PFSK-1 (cell line): ENCODE data around the gene RNF4.

Source experiments
- POLR2AphosphoS5 ChIP-seq: IDR thresholded peaks from 2 replicates; pipeline ENCODE4 v1.6.1; 2012; ENCODE audit warnings: low read depth, mild to moderate bottlenecking, control low read depth, low read length, moderate library complexity
- TF ChIP-seq, protein P1 (sequence below), 2 experiments: IDR thresholded peaks; 2 replicates each; pipeline versions ENCODE4 v1.6.1 to v1.8.0; 2011 to 2012; ENCODE audit warnings: low read depth in 2 of 2, low read length in 2 of 2, control low read depth in 1 of 2, inconsistent platforms in 1 of 2, mild to moderate bottlenecking in 1 of 2, moderate library complexity in 1 of 2; ENCODE audit not compliant: insufficient read depth in 1 of 2

DNA sequence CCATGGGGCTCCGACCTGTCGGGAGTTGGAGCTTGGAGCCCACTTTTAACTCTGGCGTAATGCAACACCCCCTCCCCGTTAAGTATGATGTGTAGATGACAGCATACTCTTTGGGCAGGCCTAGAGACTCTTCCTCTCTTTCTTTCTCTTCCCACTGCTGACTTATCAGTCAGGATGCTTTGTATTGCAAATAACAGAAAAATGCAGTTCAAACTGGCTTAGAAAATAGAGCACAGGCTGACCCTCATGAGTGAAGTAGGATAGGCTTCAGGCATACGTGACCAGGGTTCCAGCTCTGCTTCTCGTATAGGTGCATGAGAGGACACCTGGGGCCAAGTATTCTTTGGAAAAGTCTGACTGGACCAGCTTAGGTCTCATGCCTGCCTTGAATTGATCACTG, 23.3 kb upstream of the RNF4 start:
- TF ChIP-seq POLR2AphosphoS5: no peak
- TF ChIP-seq, protein P1, sequence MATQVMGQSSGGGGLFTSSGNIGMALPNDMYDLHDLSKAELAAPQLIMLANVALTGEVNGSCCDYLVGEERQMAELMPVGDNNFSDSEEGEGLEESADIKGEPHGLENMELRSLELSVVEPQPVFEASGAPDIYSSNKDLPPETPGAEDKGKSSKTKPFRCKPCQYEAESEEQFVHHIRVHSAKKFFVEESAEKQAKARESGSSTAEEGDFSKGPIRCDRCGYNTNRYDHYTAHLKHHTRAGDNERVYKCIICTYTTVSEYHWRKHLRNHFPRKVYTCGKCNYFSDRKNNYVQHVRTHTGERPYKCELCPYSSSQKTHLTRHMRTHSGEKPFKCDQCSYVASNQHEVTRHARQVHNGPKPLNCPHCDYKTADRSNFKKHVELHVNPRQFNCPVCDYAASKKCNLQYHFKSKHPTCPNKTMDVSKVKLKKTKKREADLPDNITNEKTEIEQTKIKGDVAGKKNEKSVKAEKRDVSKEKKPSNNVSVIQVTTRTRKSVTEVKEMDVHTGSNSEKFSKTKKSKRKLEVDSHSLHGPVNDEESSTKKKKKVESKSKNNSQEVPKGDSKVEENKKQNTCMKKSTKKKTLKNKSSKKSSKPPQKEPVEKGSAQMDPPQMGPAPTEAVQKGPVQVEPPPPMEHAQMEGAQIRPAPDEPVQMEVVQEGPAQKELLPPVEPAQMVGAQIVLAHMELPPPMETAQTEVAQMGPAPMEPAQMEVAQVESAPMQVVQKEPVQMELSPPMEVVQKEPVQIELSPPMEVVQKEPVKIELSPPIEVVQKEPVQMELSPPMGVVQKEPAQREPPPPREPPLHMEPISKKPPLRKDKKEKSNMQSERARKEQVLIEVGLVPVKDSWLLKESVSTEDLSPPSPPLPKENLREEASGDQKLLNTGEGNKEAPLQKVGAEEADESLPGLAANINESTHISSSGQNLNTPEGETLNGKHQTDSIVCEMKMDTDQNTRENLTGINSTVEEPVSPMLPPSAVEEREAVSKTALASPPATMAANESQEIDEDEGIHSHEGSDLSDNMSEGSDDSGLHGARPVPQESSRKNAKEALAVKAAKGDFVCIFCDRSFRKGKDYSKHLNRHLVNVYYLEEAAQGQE (IDR thresholded peaks at IDR 0.05; ENCODE audit: insufficient read depth in 1 of 2, low read depth in 2 of 2, low read length in 2 of 2): no peak
